ENCODE measurements around the gene SSBP2.

GRCh38 chr5:81552852-81553566, 197.9 kb downstream of the SSBP2 start:
- TF ChIP-seq EP300 (IDR thresholded peaks at IDR 0.05) (no peak), CTCF (IDR thresholded peaks at IDR 0.05) (no peak), POLR2A (IDR thresholded peaks at IDR 0.05) (no peak), POLR2AphosphoS5 (IDR thresholded peaks at IDR 0.05) (no peak)

All from stomach (tissue), 4 donors.